Astrocyte (in vitro differentiated cells and primary cell): Measurements from ENCODE around the gene POU2AF3.

ENCODE experiments used
- EZH2 ChIP-seq: IDR thresholded peaks from 2 replicates; pipeline ENCODE4 v1.6.1; 2012; ENCODE audit warnings: mild to moderate bottlenecking, low read length, inconsistent platforms; ENCODE audit not compliant: insufficient read depth
- TF ChIP-seq, protein P1 (sequence below): IDR thresholded peaks from 2 replicates; pipeline ENCODE4 v1.5.1; 2011; ENCODE audit warnings: low read depth, mild to moderate bottlenecking, inconsistent platforms, low read length, moderate library complexity; ENCODE audit not compliant: insufficient read depth

DNA sequence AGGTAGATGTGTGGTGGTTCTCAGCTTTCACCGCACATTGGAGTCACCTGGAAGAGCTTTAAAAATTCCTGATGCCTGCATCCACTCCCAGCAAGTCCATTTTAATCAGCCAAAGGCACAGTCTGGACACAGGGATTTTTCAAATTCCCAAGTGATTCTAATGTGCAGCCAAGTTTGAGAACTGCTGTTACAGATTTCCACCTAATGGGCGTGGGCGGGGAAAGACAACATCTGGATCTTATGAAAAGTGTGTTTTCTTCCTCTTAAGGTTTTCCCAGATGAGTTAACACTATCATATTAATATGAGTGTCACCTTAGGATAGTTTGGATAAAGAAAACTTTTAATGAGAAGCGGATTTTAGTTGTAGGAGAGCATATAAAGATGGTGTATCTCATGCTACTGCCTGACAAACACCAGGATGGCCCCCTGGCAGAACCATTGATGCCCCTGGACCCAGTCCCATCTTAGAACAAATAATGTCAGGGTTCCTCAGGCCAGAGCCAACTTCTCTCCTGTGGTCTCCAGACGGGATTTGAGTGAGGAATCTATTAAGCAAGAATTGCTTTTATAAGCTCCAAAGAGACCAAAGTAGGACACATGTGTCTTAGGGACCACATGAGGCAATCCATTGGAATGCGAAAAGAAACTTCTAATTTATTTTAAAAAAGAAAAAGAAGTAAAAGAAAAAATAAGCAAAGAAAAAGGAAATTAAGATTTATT is 48.8 kb downstream of the POU2AF3 start:
- no peak for TF ChIP-seq EZH2
- TF ChIP-seq, protein P1, sequence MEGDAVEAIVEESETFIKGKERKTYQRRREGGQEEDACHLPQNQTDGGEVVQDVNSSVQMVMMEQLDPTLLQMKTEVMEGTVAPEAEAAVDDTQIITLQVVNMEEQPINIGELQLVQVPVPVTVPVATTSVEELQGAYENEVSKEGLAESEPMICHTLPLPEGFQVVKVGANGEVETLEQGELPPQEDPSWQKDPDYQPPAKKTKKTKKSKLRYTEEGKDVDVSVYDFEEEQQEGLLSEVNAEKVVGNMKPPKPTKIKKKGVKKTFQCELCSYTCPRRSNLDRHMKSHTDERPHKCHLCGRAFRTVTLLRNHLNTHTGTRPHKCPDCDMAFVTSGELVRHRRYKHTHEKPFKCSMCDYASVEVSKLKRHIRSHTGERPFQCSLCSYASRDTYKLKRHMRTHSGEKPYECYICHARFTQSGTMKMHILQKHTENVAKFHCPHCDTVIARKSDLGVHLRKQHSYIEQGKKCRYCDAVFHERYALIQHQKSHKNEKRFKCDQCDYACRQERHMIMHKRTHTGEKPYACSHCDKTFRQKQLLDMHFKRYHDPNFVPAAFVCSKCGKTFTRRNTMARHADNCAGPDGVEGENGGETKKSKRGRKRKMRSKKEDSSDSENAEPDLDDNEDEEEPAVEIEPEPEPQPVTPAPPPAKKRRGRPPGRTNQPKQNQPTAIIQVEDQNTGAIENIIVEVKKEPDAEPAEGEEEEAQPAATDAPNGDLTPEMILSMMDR, result no peak
